Measurements from ENCODE around the gene PATZ1.

- TF ChIP-seq CTCF (conservative IDR thresholded peaks at IDR 0.05; ENCODE audit: low read depth, low read length) (no peak), SMC3 (IDR thresholded peaks at IDR 0.05; ENCODE audit: low read depth, low read length) (no peak), POLR2A (IDR thresholded peaks at IDR 0.05; ENCODE audit: low read depth, low read length) (no peak), USF2 (IDR thresholded peaks at IDR 0.05; ENCODE audit: low read depth, low read length) (no peak), RFX5 (IDR thresholded peaks at IDR 0.05; ENCODE audit: low read depth, low read length) (no peak)
Measured at GRCh38 chr22:31291481-31292235, 54.5 kb downstream of the PATZ1 start.

Measured in IMR-90 (cell line).